Suprapubic skin (tissue), 4 donors: Measurements from ENCODE around the gene DAW1.
A peak's percentile ranks its signal among the peaks of the same experiment; 100 is the strongest.

ENCODE experiments used
- POLR2A ChIP-seq, 2 donors: fragments of 450-650 bp; IDR thresholded peaks; one replicate each; pipeline ENCODE4 v1.6.1; 2017; ENCODE audit warnings: antibody characterized with exemption in 2 of 2, mild to moderate bottlenecking in 2 of 2, moderate library complexity in 2 of 2
- POLR2AphosphoS5 ChIP-seq, 3 donors: sonication (generic); formaldehyde crosslinking; IDR thresholded peaks; one replicate each; pipeline ENCODE4 v1.6.1; 2017; ENCODE audit warnings: antibody characterized with exemption in 3 of 3
- TF ChIP-seq, protein P1 (sequence below), 2 donors: fragments of 200-600 bp in 1 of 2; fragments of 450-650 bp in 1 of 2; sonication (generic) in 1 of 2; IDR thresholded peaks; one replicate each; pipeline ENCODE4 v1.5.1; 2016 to 2019; ENCODE audit warnings: antibody characterized with exemption in 2 of 2, mild to moderate bottlenecking in 1 of 2, moderate library complexity in 1 of 2

DNA sequence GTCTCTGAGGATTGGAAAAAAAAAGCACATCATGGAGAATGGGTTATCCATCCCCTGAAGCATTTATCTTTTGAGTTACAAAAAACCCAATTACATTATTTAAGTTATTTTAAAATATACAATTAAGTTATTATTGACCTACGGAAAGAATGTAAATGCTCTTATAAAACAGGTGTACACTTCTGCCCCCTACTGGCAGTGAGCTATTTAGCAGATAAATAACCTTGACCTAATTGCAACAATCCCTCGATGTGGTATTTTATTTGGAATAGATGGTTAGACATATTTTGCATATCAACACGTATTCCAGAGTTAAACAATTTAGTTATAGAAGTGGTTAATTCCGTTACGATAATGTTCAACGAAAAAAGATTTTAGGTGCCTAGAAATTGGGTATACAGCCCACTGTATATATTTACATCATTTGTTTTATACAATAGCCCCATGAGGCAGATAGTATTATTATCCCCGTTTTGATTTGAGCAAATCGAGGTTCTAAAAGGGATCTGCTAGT lies 9.1 kb upstream of the DAW1 start:
- no peak for TF ChIP-seq POLR2A (IDR thresholded peaks at IDR 0.05)
- no peak for TF ChIP-seq POLR2AphosphoS5 (IDR thresholded peaks at IDR 0.05)
- TF ChIP-seq, protein P1, sequence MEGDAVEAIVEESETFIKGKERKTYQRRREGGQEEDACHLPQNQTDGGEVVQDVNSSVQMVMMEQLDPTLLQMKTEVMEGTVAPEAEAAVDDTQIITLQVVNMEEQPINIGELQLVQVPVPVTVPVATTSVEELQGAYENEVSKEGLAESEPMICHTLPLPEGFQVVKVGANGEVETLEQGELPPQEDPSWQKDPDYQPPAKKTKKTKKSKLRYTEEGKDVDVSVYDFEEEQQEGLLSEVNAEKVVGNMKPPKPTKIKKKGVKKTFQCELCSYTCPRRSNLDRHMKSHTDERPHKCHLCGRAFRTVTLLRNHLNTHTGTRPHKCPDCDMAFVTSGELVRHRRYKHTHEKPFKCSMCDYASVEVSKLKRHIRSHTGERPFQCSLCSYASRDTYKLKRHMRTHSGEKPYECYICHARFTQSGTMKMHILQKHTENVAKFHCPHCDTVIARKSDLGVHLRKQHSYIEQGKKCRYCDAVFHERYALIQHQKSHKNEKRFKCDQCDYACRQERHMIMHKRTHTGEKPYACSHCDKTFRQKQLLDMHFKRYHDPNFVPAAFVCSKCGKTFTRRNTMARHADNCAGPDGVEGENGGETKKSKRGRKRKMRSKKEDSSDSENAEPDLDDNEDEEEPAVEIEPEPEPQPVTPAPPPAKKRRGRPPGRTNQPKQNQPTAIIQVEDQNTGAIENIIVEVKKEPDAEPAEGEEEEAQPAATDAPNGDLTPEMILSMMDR (IDR thresholded peaks at IDR 0.05) = peak; percentile 21 to 47
